BE2C (cell line): ENCODE results near the gene ASPG.
A peak's percentile ranks its signal among the peaks of the same experiment; 100 is the strongest.

Experiments used
- DNase-seq: peaks from one replicate; pipeline ENCODE4 v3.0.0-alpha.2; 2020
- H3K27me3 ChIP-seq: fragments of 250-450 bp; sonication (Bioruptor Pico); 2 replicates; pipeline ENCODE4 v1.5.1; 2020; ENCODE audit warnings: mild to moderate bottlenecking
- H3K36me3 ChIP-seq: fragments of 250-450 bp; sonication (Bioruptor Pico); 2 replicates; pipeline ENCODE4 v1.5.1; 2020; ENCODE audit warnings: mild to moderate bottlenecking
- H3K4me1 ChIP-seq: fragments of 250-450 bp; sonication (Bioruptor Pico); 2 replicates; pipeline ENCODE4 v1.5.1; 2020
- H3K4me3 ChIP-seq: 2 replicates; pipeline ENCODE4 v1.5.1; 2011; ENCODE audit warnings: low read depth, low read length
- H3K9me3 ChIP-seq: fragments of 250-450 bp; sonication (Bioruptor Pico); 2 replicates; pipeline ENCODE4 v1.5.1; 2020
- TF ChIP-seq, protein P1 (sequence below): IDR thresholded peaks from 2 replicates; pipeline ENCODE4 v1.5.1; 2012; ENCODE audit warnings: mild to moderate bottlenecking, low read depth, low read length

Gene ASPG

GRCh38 chr14:104090071-104090748 lies 4.7 kb downstream of the ASPG start:
- H3K36me3 ChIP-seq: no peaks in the 10 kb centered on the region
- H3K9me3 ChIP-seq: no peaks in the 10 kb centered on the region
- DNase-seq: no peak
- peaks cover 10% of the 10 kb centered on the region for H3K4me1 ChIP-seq
- no peak overlapping the region for H3K4me3 ChIP-seq
- TF ChIP-seq, protein P1, sequence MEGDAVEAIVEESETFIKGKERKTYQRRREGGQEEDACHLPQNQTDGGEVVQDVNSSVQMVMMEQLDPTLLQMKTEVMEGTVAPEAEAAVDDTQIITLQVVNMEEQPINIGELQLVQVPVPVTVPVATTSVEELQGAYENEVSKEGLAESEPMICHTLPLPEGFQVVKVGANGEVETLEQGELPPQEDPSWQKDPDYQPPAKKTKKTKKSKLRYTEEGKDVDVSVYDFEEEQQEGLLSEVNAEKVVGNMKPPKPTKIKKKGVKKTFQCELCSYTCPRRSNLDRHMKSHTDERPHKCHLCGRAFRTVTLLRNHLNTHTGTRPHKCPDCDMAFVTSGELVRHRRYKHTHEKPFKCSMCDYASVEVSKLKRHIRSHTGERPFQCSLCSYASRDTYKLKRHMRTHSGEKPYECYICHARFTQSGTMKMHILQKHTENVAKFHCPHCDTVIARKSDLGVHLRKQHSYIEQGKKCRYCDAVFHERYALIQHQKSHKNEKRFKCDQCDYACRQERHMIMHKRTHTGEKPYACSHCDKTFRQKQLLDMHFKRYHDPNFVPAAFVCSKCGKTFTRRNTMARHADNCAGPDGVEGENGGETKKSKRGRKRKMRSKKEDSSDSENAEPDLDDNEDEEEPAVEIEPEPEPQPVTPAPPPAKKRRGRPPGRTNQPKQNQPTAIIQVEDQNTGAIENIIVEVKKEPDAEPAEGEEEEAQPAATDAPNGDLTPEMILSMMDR: no peak
- no peaks in the 10 kb centered on the region for H3K27me3 ChIP-seq

DNA sequence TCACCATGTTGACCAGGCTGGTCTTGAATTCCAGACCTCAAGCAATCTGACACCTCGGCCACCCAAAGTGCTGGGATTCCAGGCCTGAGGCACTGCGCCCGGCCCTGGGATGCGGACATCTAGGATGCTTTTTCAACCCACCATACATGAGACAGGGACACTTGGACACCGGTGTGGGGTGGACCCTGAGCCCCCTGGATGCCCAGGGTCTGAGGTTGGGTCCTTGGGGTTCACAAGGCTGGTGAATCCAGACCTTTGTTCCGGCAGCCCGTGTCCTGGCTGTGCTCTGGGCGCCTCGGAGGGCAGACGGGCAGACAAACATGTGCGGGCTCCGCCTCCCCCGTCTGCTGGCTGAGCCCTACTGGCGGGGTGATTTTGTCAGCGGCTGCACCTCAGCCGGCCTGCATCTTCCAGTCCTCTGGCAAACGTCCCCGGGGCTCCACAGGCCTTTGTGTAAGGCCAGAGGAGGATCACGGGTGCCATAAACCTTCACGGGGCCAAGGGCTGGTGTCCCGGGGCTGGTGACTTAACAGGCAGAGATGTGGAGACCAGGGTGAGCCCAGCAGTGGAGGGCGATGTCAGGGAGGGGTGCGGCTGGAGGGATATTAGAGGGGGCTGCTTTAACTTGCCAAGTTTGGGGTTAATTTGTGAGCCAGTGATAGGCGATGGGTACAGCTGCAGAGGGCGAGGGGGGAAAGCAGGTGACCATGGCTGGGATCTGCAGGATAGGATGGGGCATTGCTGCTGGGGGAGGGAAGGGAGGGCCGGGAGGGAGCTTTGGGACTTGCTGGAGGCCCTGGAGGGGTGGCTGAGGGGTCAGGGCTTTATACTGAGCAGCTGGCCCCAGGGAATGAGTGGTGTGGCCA lies 5.8 kb downstream of the ASPG start:
- TF ChIP-seq, protein P1: no peak
- peak; percentile 36 for DNase-seq
- Histone ChIP-seq H3K27me3 (no peaks in the 10 kb centered on the region), H3K4me3 (no peak overlapping the region), H3K9me3 (no peaks in the 10 kb centered on the region), H3K36me3 (no peaks in the 10 kb centered on the region), H3K4me1 (peaks cover 10% of the 10 kb centered on the region)

DNA sequence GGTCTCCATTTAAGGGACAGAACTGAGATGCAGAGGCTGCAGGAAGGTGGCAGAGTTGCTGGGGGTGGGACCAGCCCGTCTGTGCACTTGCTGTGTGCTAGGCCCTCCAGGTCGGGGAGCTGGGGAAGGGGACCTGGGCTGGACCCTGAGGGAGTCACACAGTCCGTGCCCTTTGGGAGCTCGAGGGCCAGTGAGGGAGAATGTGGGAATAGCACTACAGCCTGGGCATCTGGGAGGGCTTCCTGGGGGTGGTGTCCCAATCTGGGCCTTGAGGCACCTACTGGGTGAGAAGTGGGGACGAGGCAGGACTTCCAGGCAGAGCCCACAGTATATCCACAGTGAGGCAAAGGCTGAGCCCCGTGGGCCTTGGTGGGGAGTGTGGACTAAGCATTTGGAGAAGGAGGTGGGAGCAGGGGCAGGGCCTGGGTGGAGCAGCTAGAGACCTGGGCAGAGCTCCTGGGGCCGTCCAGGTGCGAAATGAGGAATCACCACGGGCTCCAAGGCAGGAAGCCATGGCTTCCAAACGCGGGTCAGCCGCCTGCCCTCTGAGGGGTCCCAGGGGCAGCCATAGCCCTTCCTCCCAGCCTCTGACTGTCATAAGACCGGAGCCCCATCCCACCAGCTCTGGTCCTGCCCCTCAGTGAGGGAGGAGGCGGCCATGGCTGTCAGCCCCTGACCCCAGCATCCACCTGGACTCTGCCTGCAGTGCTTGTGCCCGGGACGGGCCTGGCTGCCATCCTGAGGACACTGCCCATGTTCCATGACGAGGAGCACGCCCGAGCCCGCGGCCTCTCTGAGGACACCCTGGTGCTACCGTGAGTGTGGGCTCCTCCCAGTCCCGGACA lies 6.6 kb downstream of the ASPG start:
- TF ChIP-seq, protein P1: no peak
- peak; percentile 7 for DNase-seq
- H3K27me3 ChIP-seq: no peaks in the 10 kb centered on the region

GRCh38 chr14:104092931-104093365 lies 7.4 kb downstream of the ASPG start:
- Histone ChIP-seq H3K27me3 (no peaks in the 10 kb centered on the region), H3K4me1 (peaks cover 13% of the 10 kb centered on the region), H3K4me3 (no peak overlapping the region), H3K9me3 (no peaks in the 10 kb centered on the region), H3K36me3 (no peaks in the 10 kb centered on the region)
- DNase-seq: peak; percentile 14
- TF ChIP-seq, protein P1: no peak

More for the DNA sequence above, 6.6 kb downstream of the ASPG start:
- Histone ChIP-seq H3K4me1 (peaks cover 13% of the 10 kb centered on the region), H3K4me3 (no peak overlapping the region), H3K9me3 (no peaks in the 10 kb centered on the region), H3K36me3 (no peaks in the 10 kb centered on the region)

GRCh38 chr14:104093366-104094055 lies 8.0 kb downstream of the ASPG start:
- no peaks in the 10 kb centered on the region for H3K36me3 ChIP-seq
- DNase-seq: peak; percentile 50
- TF ChIP-seq, protein P1: no peak
- H3K9me3 ChIP-seq: no peaks in the 10 kb centered on the region
- H3K4me1 ChIP-seq: peaks cover 13% of the 10 kb centered on the region
- no peak overlapping the region for H3K4me3 ChIP-seq
- no peaks in the 10 kb centered on the region for H3K27me3 ChIP-seq
